ENCODE measurements around the gene ADAR.
A peak's percentile ranks its signal among the peaks of the same experiment; 100 is the strongest.

The ADAR gene

GRCh38 chr1:154586641-154587040, 21.3 kb downstream of the ADAR start:
- Histone ChIP-seq H3K4me3 (ENCODE audit: low read depth, low read length) (no peak overlapping the region), H3K9ac (no peak overlapping the region), H3K9me3 (ENCODE audit: control insufficient read depth, low read length) (no peaks in the 10 kb centered on the region), H3K4me2 (ENCODE audit: low read length) (no peak overlapping the region), H2AFZ (no peak overlapping the region), H3K27ac (no peak overlapping the region), H3K4me1 (peaks cover 28% of the 10 kb centered on the region), H3K27me3 (ENCODE audit: control insufficient read depth, insufficient read depth, low read length) (no peaks in the 10 kb centered on the region), H3K79me2 (no peaks in the 10 kb centered on the region), H3K36me3 (ENCODE audit: control insufficient read depth, insufficient read depth, low read length) (no peaks in the 10 kb centered on the region)
- TF ChIP-seq CTCF (IDR thresholded peaks at IDR 0.05), result no peak

- H3K36me3 ChIP-seq (ENCODE audit: control insufficient read depth, insufficient read depth, low read length), result no peaks in the 10 kb centered on the region
These were observed 21.8 kb downstream of the ADAR start for GRCh38 chr1:154586231-154586630.

GRCh38 chr1:154584267-154584994, 23.6 kb downstream of the ADAR start:
- Histone ChIP-seq H3K4me1 (peaks cover 29% of the 10 kb centered on the region), H2AFZ (no peak overlapping the region), H3K36me3 (ENCODE audit: control insufficient read depth, insufficient read depth, low read length) (no peaks in the 10 kb centered on the region), H3K9ac (no peak overlapping the region), H3K4me3 (ENCODE audit: low read depth, low read length) (no peak overlapping the region), H3K9me3 (ENCODE audit: control insufficient read depth, low read length) (no peaks in the 10 kb centered on the region), H3K4me2 (ENCODE audit: low read length) (no peak overlapping the region), H3K27ac (peak overlapping the region; percentile 86), H3K79me2 (no peaks in the 10 kb centered on the region), H3K27me3 (ENCODE audit: control insufficient read depth, insufficient read depth, low read length) (no peaks in the 10 kb centered on the region)
- peak; percentile 9 for TF ChIP-seq CTCF (IDR thresholded peaks at IDR 0.05)

More at GRCh38 chr1:154586231-154586630, 21.8 kb downstream of the ADAR start:
- TF ChIP-seq CTCF (IDR thresholded peaks at IDR 0.05), result no peak
- H3K27me3 ChIP-seq (ENCODE audit: control insufficient read depth, insufficient read depth, low read length), result no peaks in the 10 kb centered on the region
- no peaks in the 10 kb centered on the region for H3K9me3 ChIP-seq (ENCODE audit: control insufficient read depth, low read length)
- no peak overlapping the region for H3K27ac ChIP-seq
- H3K4me1 ChIP-seq, result peaks cover 29% of the 10 kb centered on the region
- no peak overlapping the region for H3K4me3 ChIP-seq (ENCODE audit: low read depth, low read length)
- H2AFZ ChIP-seq, result no peak overlapping the region
- H3K79me2 ChIP-seq, result no peaks in the 10 kb centered on the region
- no peak overlapping the region for H3K9ac ChIP-seq
- no peak overlapping the region for H3K4me2 ChIP-seq (ENCODE audit: low read length)

- peaks cover 29% of the 10 kb centered on the region for H3K4me1 ChIP-seq
- no peaks in the 10 kb centered on the region for H3K9me3 ChIP-seq (ENCODE audit: control insufficient read depth, low read length)
- no peaks in the 10 kb centered on the region for H3K27me3 ChIP-seq (ENCODE audit: control insufficient read depth, insufficient read depth, low read length)
- no peak for TF ChIP-seq CTCF (IDR thresholded peaks at IDR 0.05)
- H3K79me2 ChIP-seq, result no peaks in the 10 kb centered on the region
- H3K36me3 ChIP-seq (ENCODE audit: control insufficient read depth, insufficient read depth, low read length), result no peaks in the 10 kb centered on the region
- no peak overlapping the region for H3K9ac ChIP-seq
- no peak overlapping the region for H3K4me2 ChIP-seq (ENCODE audit: low read length)
- peak overlapping the region; percentile 86 for H3K27ac ChIP-seq
- H3K4me3 ChIP-seq (ENCODE audit: low read depth, low read length), result no peak overlapping the region
- no peak overlapping the region for H2AFZ ChIP-seq
These were observed 24.2 kb downstream of the ADAR start for GRCh38 chr1:154583773-154584172.

- peak overlapping the region; percentile 10 for H3K4me2 ChIP-seq (ENCODE audit: low read length)
- no peaks in the 10 kb centered on the region for H3K79me2 ChIP-seq
- H3K4me3 ChIP-seq (ENCODE audit: low read depth, low read length), result no peak overlapping the region
- no peaks in the 10 kb centered on the region for H3K27me3 ChIP-seq (ENCODE audit: control insufficient read depth, insufficient read depth, low read length)
- H3K9me3 ChIP-seq (ENCODE audit: control insufficient read depth, low read length), result no peaks in the 10 kb centered on the region
- no peak overlapping the region for H2AFZ ChIP-seq
- H3K27ac ChIP-seq, result peak overlapping the region; percentile 86
- H3K4me1 ChIP-seq, result peaks cover 29% of the 10 kb centered on the region
- no peaks in the 10 kb centered on the region for H3K36me3 ChIP-seq (ENCODE audit: control insufficient read depth, insufficient read depth, low read length)
- H3K9ac ChIP-seq, result no peak overlapping the region
- no peak for TF ChIP-seq CTCF (IDR thresholded peaks at IDR 0.05)
These were observed 25.1 kb downstream of the ADAR start for GRCh38 chr1:154582885-154583284.
